Activated CD4-positive, alpha-beta memory T cell treated with anti-CD3 and anti-CD28 coated beads, Interleukin-2, amount 10 ng/mL, durations not matched to agents 7 days and 5 days (primary cell): ENCODE data around the gene DUSP23. TPM values are rescaled to one million over a fixed set of nuclear protein-coding genes. Genes with fewer than 3 reads are reported as not detected.

Source experiments
- CTCF ChIA-PET: fragments of 350-600 bp; sonication (Branson Sonifier 250); formaldehyde crosslinking; loops from one replicate; lab custom pipeline; 2021; ENCODE audit warnings: antibody characterized with exemption, inconsistent platforms; lab: Charles Lee
- POLR2A ChIA-PET: fragments of 350-600 bp; sonication (Branson Sonifier 250); formaldehyde crosslinking; loops from one replicate; lab custom pipeline; 2021; ENCODE audit warnings: antibody characterized with exemption; lab: Charles Lee
- DNase-seq: peaks from one replicate; pipeline ENCODE4 v3.0.0-alpha.2; 2020
- H3K27ac Mint-ChIP-seq: one replicate; pipeline ENCODE4 v1.8.0; 2021; ENCODE audit warnings: mild to moderate bottlenecking, mixed read lengths
- H3K27me3 Mint-ChIP-seq: one replicate; pipeline ENCODE4 v1.8.0; 2021; ENCODE audit warnings: mixed read lengths
- H3K36me3 Mint-ChIP-seq: one replicate; pipeline ENCODE4 v1.8.0; 2021; ENCODE audit warnings: low read depth, mixed read lengths
- H3K4me1 Mint-ChIP-seq: one replicate; pipeline ENCODE4 v1.8.0; 2021; ENCODE audit warnings: mixed read lengths
- H3K4me3 Mint-ChIP-seq: one replicate; pipeline ENCODE4 v1.8.0; 2021; ENCODE audit warnings: mild to moderate bottlenecking, mixed read lengths
- H3K9me3 Mint-ChIP-seq: one replicate; pipeline ENCODE4 v1.8.0; 2021; ENCODE audit warnings: mixed read lengths
- total RNA-seq, 2 experiments: library from RNA; stranded (reverse); gene quantifications; one replicate each; pipeline ENCODE4 v1.2.3, GENCODE V29; 2021

DUSP23 gene
- total RNA-seq, result 10 to 100 TPM; 22.7 to 24.6 TPM

DNA sequence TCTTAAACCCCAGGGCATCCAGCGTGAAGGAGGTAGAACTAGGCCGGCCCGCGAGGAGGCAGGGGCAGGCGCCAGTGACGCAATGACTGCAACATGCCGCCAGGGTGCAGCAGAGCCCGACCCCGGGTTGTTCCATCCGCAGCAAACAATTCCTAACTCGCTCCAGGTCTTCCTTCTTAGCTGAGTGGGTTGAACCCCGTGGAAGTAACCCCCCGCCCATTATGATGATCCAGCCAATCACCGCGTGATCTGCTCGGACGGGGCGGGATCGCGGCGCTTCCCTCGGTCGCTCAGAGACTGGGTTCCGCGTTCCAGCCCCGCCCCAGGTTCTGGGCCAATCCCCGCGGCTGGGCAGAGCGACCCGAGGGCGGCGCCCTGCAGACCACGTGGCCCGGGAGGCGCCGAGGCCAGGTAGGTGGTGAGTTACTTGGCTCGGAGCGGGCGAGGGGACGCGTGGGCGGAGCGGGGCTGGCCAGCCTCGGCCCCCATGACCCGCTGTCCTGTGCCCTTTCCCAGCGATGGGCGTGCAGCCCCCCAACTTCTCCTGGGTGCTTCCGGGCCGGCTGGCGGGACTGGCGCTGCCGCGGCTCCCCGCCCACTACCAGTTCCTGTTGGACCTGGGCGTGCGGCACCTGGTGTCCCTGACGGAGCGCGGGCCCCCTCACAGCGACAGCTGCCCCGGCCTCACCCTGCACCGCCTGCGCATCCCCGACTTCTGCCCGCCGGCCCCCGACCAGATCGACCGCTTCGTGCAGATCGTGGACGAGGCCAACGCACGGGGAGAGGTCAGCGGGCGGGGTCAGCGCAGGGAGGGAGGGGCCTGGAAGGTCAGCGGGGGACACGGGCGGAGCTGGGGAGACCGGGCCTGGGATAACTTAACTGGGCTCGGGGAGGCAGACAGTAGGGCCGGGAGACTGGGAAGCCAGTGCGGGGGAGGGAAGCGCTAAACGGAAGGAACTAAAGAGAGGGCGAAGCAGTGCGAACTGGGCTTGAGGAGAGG, at the start of gene DUSP23:
Gene DUSP23, plus strand, starts transcription at position 380 of the 1,000 bp plus-strand sequence. Its CDS starts 139 bp downstream, at position 519.
- H3K36me3 Mint-ChIP-seq, result no peaks in the 10 kb centered on the region
- POLR2A ChIA-PET, result interaction anchor here (1.0 to 1.9 kb wide), 4 partner anchors 46 to 143 kb away, joined by 3 to 6 read pairs (median 5); partner anchors contain the start of gene SLAMF8
- no peaks in the 10 kb centered on the region for H3K9me3 Mint-ChIP-seq
- DNase-seq, result peak; percentile 97
- peak within 1 kb of the TSS; percentile 44 for H3K27ac Mint-ChIP-seq
- peaks cover 34% of the 10 kb centered on the region for H3K4me1 Mint-ChIP-seq
- H3K4me3 Mint-ChIP-seq, result peak within 1 kb of the TSS; percentile 79
- CTCF ChIA-PET, result interaction anchor here (0.6 to 1.9 kb wide), 16 partner anchors 9 to 226 kb away, joined by 3 to 32 read pairs (median 5); partner anchors contain the start of genes FCRL6 and SLAMF8
- no peaks in the 10 kb centered on the region for H3K27me3 Mint-ChIP-seq

- Mint-ChIP-seq H3K4me1 (no peaks in the 10 kb centered on the region), H3K9me3 (no peaks in the 10 kb centered on the region), H3K27me3 (peaks cover 13% of the 10 kb centered on the region), H3K36me3 (no peaks in the 10 kb centered on the region), H3K4me3 (no peak overlapping the region), H3K27ac (no peak overlapping the region)
- CTCF ChIA-PET, result no interaction called here
- no peak for DNase-seq
- POLR2A ChIA-PET, result no interaction called here
Measured at GRCh38 chr1:159737238-159737916, 43.4 kb upstream of the DUSP23 start.

DNA sequence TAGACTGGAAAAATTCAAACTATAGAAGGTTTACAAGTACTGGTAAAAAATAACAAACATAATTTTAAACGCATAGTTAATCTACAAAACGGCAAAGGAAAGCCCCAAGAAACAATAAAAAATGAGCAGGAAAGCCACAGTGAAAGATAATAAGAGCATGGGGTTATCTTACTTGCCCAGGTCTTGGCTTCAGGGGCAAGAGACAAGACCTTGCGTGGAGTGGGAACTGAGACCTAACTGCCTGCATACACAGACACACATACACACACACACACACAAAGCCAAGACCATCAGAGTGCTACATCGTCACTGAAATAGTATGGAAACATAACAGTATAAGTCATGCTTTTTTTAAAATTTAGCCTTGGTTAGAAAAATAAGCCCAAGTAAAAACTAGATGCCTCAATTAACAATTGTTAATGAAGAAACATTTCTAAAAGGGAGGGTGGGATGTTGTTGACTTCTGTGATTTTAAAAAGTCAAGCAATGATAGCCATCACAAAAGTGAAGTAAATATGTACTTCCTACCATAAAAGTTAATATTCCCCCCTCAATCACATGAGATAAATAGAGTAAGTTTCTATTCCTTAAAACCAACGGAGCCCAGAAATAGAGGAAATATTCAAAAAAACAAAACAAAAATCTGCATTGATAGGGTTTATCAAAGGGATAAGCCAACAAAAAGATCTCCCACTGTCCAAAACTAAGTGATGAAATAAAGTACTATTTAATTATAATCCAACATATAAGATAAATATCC, 36.9 kb upstream of the DUSP23 start:
- ChIA-PET POLR2A (no interaction called here), CTCF (no interaction called here)
- Mint-ChIP-seq H3K36me3 (no peaks in the 10 kb centered on the region), H3K27ac (no peak overlapping the region), H3K4me1 (no peaks in the 10 kb centered on the region), H3K27me3 (peaks cover 4% of the 10 kb centered on the region), H3K4me3 (no peak overlapping the region), H3K9me3 (no peaks in the 10 kb centered on the region)
- no peak for DNase-seq

DNA sequence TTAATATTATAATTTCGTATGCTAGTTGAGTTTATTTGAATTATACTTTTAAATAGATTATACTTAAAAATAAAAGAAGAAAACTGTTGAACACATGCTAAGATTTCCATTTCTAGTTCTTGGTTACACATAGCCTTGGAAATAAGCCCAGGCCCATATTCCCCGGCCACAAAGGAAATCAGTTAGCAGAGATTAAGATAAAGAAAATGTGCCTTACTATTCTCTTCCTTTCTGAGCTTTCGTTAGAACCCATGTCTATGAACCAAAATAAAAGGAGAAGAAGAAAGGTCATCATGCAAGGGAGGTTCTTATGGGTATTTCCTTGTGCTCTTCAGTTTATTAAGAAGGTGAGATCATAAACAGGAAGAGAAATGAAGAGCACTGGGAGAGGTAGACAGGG, 34.1 kb upstream of the DUSP23 start:
- ChIA-PET POLR2A (no interaction called here), CTCF (no interaction called here)
- Mint-ChIP-seq H3K4me3 (no peak overlapping the region), H3K27me3 (peaks cover 4% of the 10 kb centered on the region), H3K27ac (no peak overlapping the region), H3K4me1 (no peaks in the 10 kb centered on the region), H3K9me3 (no peaks in the 10 kb centered on the region), H3K36me3 (no peaks in the 10 kb centered on the region)
- DNase-seq, result no peak

DNA sequence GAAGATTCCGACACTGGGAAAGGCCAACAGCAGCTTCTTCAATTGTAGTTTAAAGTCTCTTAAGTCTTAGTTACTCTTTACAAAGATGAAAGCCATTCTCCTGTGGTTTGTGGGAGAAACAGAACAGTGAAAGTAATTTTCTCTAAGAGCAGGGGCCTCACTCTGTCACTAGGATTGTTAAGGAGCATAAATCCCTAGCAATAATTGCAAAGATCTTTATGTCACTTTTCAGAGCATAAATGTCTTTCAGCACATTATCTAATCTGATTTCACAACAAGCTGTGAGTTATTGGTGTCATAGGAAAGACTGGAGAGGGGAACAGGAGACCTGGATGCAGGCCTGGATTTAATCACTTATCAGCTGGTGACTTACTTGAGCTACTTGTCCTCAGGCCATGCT, 32.4 kb upstream of the DUSP23 start:
- H3K27ac Mint-ChIP-seq, result no peak overlapping the region
- no peaks in the 10 kb centered on the region for H3K36me3 Mint-ChIP-seq
- H3K9me3 Mint-ChIP-seq, result no peaks in the 10 kb centered on the region
- peaks cover 6% of the 10 kb centered on the region for H3K27me3 Mint-ChIP-seq
- CTCF ChIA-PET, result no interaction called here
- DNase-seq, result no peak
- POLR2A ChIA-PET, result no interaction called here
- no peaks in the 10 kb centered on the region for H3K4me1 Mint-ChIP-seq
- H3K4me3 Mint-ChIP-seq, result no peak overlapping the region

- ChIA-PET POLR2A (no interaction called here), CTCF (no interaction called here)
- H3K27ac Mint-ChIP-seq, result no peak overlapping the region
- no peaks in the 10 kb centered on the region for H3K4me1 Mint-ChIP-seq
- H3K4me3 Mint-ChIP-seq, result no peak overlapping the region
- H3K9me3 Mint-ChIP-seq, result no peaks in the 10 kb centered on the region
- DNase-seq, result no peak
- peaks cover 6% of the 10 kb centered on the region for H3K27me3 Mint-ChIP-seq
- H3K36me3 Mint-ChIP-seq, result no peaks in the 10 kb centered on the region
Measured at GRCh38 chr1:159749630-159750029, 31.1 kb upstream of the DUSP23 start.

- no peaks in the 10 kb centered on the region for H3K36me3 Mint-ChIP-seq
- ChIA-PET CTCF (no interaction called here), POLR2A (no interaction called here)
- H3K27ac Mint-ChIP-seq, result no peak overlapping the region
- no peaks in the 10 kb centered on the region for H3K9me3 Mint-ChIP-seq
- H3K27me3 Mint-ChIP-seq, result peaks cover 6% of the 10 kb centered on the region
- DNase-seq, result no peak
- no peaks in the 10 kb centered on the region for H3K4me1 Mint-ChIP-seq
- H3K4me3 Mint-ChIP-seq, result no peak overlapping the region
Measured at GRCh38 chr1:159750621-159751020, 30.1 kb upstream of the DUSP23 start.

DNA sequence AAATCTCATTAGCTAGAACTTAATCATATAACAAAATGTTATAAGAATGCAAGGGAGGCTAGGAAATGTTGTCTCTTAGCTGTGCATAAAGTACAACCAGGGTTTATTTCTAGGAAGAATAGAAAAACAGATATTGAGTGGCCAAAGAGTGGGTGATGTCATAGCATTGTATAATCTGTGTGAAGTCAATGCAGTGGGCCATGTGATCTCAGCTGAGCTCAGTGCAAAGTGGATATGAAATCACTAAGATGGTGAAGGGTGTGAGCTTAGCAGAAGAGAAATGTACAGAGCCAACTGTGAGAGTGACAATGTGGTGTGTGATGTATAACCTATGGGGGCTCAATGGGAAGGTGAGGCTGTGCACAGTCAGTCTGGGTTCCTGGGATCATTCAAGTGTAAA, 29.7 kb upstream of the DUSP23 start:
- DNase-seq, result no peak
- H3K27me3 Mint-ChIP-seq, result peaks cover 6% of the 10 kb centered on the region

DNA sequence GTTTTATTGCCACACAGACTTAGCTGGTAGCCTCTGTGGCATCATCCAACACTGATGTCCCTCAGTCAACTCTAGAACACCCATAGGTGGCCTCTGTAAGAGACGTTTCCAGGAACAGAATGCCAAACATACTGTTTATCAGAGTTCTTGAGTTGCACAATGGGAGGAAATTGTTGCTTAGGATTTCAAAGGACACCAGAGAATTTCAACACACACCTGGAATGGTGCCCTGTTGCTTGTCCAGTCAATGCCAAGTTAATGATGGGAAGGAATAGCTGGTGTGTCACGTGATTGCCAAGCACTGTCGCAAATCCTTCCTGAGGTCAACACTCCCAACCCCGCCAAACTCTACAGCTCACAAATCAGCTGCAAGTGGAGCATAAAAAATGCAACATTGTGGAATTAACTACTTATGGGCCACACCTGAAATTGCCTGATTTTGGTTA, 28.6 kb upstream of the DUSP23 start:
- no peak for DNase-seq
- H3K27me3 Mint-ChIP-seq, result peaks cover 11% of the 10 kb centered on the region
- no peak overlapping the region for H3K27ac Mint-ChIP-seq
- no peaks in the 10 kb centered on the region for H3K36me3 Mint-ChIP-seq
- no peaks in the 10 kb centered on the region for H3K9me3 Mint-ChIP-seq
- no peak overlapping the region for H3K4me3 Mint-ChIP-seq
- CTCF ChIA-PET, result no interaction called here
- H3K4me1 Mint-ChIP-seq, result no peaks in the 10 kb centered on the region
- POLR2A ChIA-PET, result no interaction called here

More for the DNA sequence above, 29.7 kb upstream of the DUSP23 start:
- Mint-ChIP-seq H3K36me3 (no peaks in the 10 kb centered on the region), H3K4me1 (no peaks in the 10 kb centered on the region), H3K27ac (no peak overlapping the region), H3K9me3 (no peaks in the 10 kb centered on the region), H3K4me3 (no peak overlapping the region)
- CTCF ChIA-PET, result no interaction called here
- POLR2A ChIA-PET, result no interaction called here

DNA sequence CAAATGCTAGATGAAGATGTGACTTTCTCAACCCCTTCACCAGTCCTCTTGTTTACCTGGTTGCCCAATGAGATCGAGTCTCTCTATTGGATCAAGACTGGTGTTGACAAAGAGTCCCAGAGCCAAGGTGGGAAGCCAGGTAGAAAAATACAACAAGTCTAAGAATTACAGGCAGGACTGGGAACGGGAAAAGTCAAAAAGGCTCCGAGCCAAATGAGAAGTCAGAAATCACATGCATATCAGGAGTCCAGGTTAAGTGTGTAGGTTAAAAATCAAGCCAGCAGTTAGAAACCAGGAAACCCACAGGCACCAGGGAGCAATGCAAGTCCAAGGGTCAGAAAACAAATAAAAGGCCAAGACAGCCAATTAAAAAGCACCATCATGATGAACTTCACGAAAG, 27.4 kb upstream of the DUSP23 start:
- Mint-ChIP-seq H3K27me3 (peaks cover 10% of the 10 kb centered on the region), H3K36me3 (no peaks in the 10 kb centered on the region), H3K27ac (no peak overlapping the region), H3K4me1 (no peaks in the 10 kb centered on the region), H3K4me3 (no peak overlapping the region), H3K9me3 (no peaks in the 10 kb centered on the region)
- POLR2A ChIA-PET, result no interaction called here
- no peak for DNase-seq
- CTCF ChIA-PET, result no interaction called here

- no peak overlapping the region for H3K27ac Mint-ChIP-seq
- ChIA-PET CTCF (no interaction called here), POLR2A (no interaction called here)
- H3K36me3 Mint-ChIP-seq, result no peaks in the 10 kb centered on the region
- H3K4me1 Mint-ChIP-seq, result no peaks in the 10 kb centered on the region
- DNase-seq, result no peak
- H3K4me3 Mint-ChIP-seq, result no peak overlapping the region
- H3K9me3 Mint-ChIP-seq, result no peaks in the 10 kb centered on the region
- peaks cover 10% of the 10 kb centered on the region for H3K27me3 Mint-ChIP-seq
Measured at GRCh38 chr1:159755451-159756007, 25.2 kb upstream of the DUSP23 start.

GRCh38 chr1:159756397-159756796, 24.4 kb upstream of the DUSP23 start:
- no peak overlapping the region for H3K4me3 Mint-ChIP-seq
- no peaks in the 10 kb centered on the region for H3K9me3 Mint-ChIP-seq
- no peak overlapping the region for H3K27ac Mint-ChIP-seq
- peaks cover 10% of the 10 kb centered on the region for H3K27me3 Mint-ChIP-seq
- no peaks in the 10 kb centered on the region for H3K36me3 Mint-ChIP-seq
- no peaks in the 10 kb centered on the region for H3K4me1 Mint-ChIP-seq
- POLR2A ChIA-PET, result no interaction called here
- no peak for DNase-seq
- CTCF ChIA-PET, result no interaction called here
